H1 (cell line): ENCODE measurements around the gene GRK5. TPM values are rescaled to one million over a fixed set of nuclear protein-coding genes. Genes with fewer than 3 reads are reported as not detected.

ENCODE experiments used
- CTCF ChIA-PET: fragments of 300-600 bp; sonication (Branson Sonifier 250); formaldehyde crosslinking; loops from one replicate; lab custom pipeline; 2021; ENCODE audit not compliant: partially characterized antibody; lab: Charles Lee
- POLR2A ChIA-PET: fragments of 300-600 bp; sonication (Branson Sonifier 250); formaldehyde crosslinking; loops from one replicate; lab custom pipeline; 2021; ENCODE audit warnings: inconsistent platforms; ENCODE audit not compliant: partially characterized antibody; lab: Charles Lee
- DNase-seq, 2 experiments: peaks; one replicate each; pipeline versions ENCODE4 v3.0.0 to v3.0.0-alpha.2; 2010 to 2022; ENCODE audit warnings: low spot score in 2 of 2, low read depth in 1 of 2, mixed read lengths in 1 of 2
- FAIRE-seq: peaks from 2 replicates; lab custom pipeline; 2011; peaks lifted over from hg19 to GRCh38; lab: Jason Lieb, UNC
- H2AFZ ChIP-seq: 2 replicates; pipeline ENCODE4 v1.8.1; 2012; ENCODE audit warnings: low read length, inconsistent platforms
- H2AK5ac ChIP-seq: 2 replicates; pipeline ENCODE4 v1.6.1; 2013; ENCODE audit warnings: low read depth, low read length
- H2BK120ac ChIP-seq: replicated peaks from 2 replicates; pipeline ENCODE3; 2013; ENCODE audit warnings: low read depth, low read length, inconsistent platforms
- H2BK12ac ChIP-seq: 2 replicates; pipeline ENCODE4 v1.6.1; 2013; ENCODE audit warnings: low read depth, low read length
- H2BK15ac ChIP-seq: 2 replicates; pipeline ENCODE4 v1.6.1; 2013; ENCODE audit warnings: low read length
- H2BK20ac ChIP-seq: 2 replicates; pipeline ENCODE4 v1.6.1; 2013; ENCODE audit warnings: low read length
- H2BK5ac ChIP-seq: 2 replicates; pipeline ENCODE4 v1.6.1; 2013; ENCODE audit warnings: low read depth, low read length
- H3K14ac ChIP-seq: 2 replicates; pipeline ENCODE4 v1.6.1; 2013; ENCODE audit warnings: inconsistent platforms; ENCODE audit not compliant: insufficient read length
- H3K18ac ChIP-seq: 2 replicates; pipeline ENCODE4 v1.6.1; 2013; ENCODE audit warnings: low read length; ENCODE audit errors: extremely low read depth
- H3K23ac ChIP-seq: 2 replicates; pipeline ENCODE4 v1.6.1; 2013; ENCODE audit warnings: inconsistent platforms; ENCODE audit not compliant: insufficient read length
- H3K23me2 ChIP-seq: 2 replicates; pipeline ENCODE4 v1.6.1; 2013; ENCODE audit warnings: low read depth, low read length
- H3K27ac ChIP-seq: 2 replicates; pipeline ENCODE4 v1.6.1; 2011; ENCODE audit warnings: low read depth, low read length, inconsistent platforms
- H3K27me3 ChIP-seq, 4 experiments: replicated peaks in 1 of 4; 1 replicate in 1 of 4; 2 replicates in 3 of 4; pipeline versions ENCODE4 v1.6.1 to v1.8.1; 2011 to 2013; ENCODE audit warnings: low read length in 3 of 4, mild to moderate bottlenecking in 3 of 4, inconsistent platforms in 2 of 4, mixed read lengths in 2 of 4, moderate library complexity in 1 of 4; ENCODE audit not compliant: control insufficient read depth in 3 of 4, insufficient read depth in 3 of 4; ENCODE audit errors: extremely low read depth in 1 of 4
- H3K36me3 ChIP-seq, 4 experiments: 2 replicates each; pipeline versions ENCODE4 v1.6.1 to v1.8.1; 2011 to 2013; ENCODE audit warnings: mild to moderate bottlenecking in 4 of 4, low read length in 3 of 4, moderate library complexity in 2 of 4, control low read depth in 1 of 4, inconsistent platforms in 1 of 4; ENCODE audit not compliant: insufficient read depth in 4 of 4, control insufficient read depth in 2 of 4
- H3K4ac ChIP-seq: replicated peaks from 2 replicates; pipeline ENCODE3; 2013; ENCODE audit warnings: low read length, low read depth, mixed read lengths, inconsistent platforms; ENCODE audit not compliant: insufficient read length
- H3K4me1 ChIP-seq, 4 experiments: replicated peaks in 1 of 4; 1 replicate in 1 of 4; 2 replicates in 3 of 4; pipeline versions ENCODE4 v1.6.1 to v1.8.1; 2011 to 2013; ENCODE audit warnings: low read length in 3 of 4, inconsistent platforms in 2 of 4, mixed read lengths in 1 of 4; ENCODE audit not compliant: insufficient read depth in 4 of 4, control insufficient read depth in 3 of 4
- H3K4me2 ChIP-seq, 2 experiments: 2 replicates each; pipeline versions ENCODE4 v1.6.1 to v1.8.1; 2011 to 2013; ENCODE audit warnings: low read depth in 2 of 2, low read length in 2 of 2, control low read depth in 1 of 2, inconsistent platforms in 1 of 2, mild to moderate bottlenecking in 1 of 2; ENCODE audit not compliant: insufficient read depth in 1 of 2
- H3K4me3 ChIP-seq, 4 experiments: fragments of 200-600, 300-600 bp in 1 of 4; sonication (generic), shearing (Covaris generic), sonication (Bioruptor Twin) in 1 of 4; 2 replicates each; pipeline versions ENCODE4 v1.5.1 to v1.8.1; 2011 to 2016; ENCODE audit warnings: low read length in 4 of 4, low read depth in 3 of 4, control low read depth in 2 of 4, inconsistent platforms in 2 of 4, mild to moderate bottlenecking in 2 of 4, mixed read lengths in 1 of 4, moderate library complexity in 1 of 4; ENCODE audit not compliant: insufficient read depth in 2 of 4; ENCODE audit errors: extremely low read depth in 1 of 4
- H3K56ac ChIP-seq: replicated peaks from 2 replicates; pipeline ENCODE3; 2013; ENCODE audit warnings: low read depth, mild to moderate bottlenecking, mixed read lengths, low read length, inconsistent platforms; ENCODE audit not compliant: insufficient read length
- H3K79me1 ChIP-seq: 2 replicates; pipeline ENCODE4 v1.6.1; 2013; ENCODE audit warnings: low read depth, low read length, control low read depth
- H3K79me2 ChIP-seq, 2 experiments: 2 replicates each; pipeline versions ENCODE4 v1.6.1 to v1.8.1; 2012 to 2013; ENCODE audit warnings: low read length in 2 of 2, mild to moderate bottlenecking in 2 of 2, inconsistent platforms in 1 of 2; ENCODE audit not compliant: insufficient read depth in 2 of 2, control insufficient read depth in 1 of 2
- H3K9ac ChIP-seq, 4 experiments: replicated peaks in 1 of 4; 1 replicate in 1 of 4; 2 replicates in 3 of 4; pipeline versions ENCODE4 v1.6.1 to v1.8.1; 2011 to 2013; ENCODE audit warnings: low read depth in 3 of 4, low read length in 3 of 4, control low read depth in 2 of 4, mild to moderate bottlenecking in 2 of 4, moderate library complexity in 2 of 4, inconsistent platforms in 1 of 4; ENCODE audit errors: extremely low read depth in 1 of 4
- H3K9me3 ChIP-seq, 2 experiments: 2 replicates each; pipeline versions ENCODE4 v1.6.1 to v1.8.1; 2012 to 2013; ENCODE audit warnings: mild to moderate bottlenecking in 2 of 2, moderate library complexity in 2 of 2, control low read depth in 1 of 2, inconsistent platforms in 1 of 2, low read depth in 1 of 2, low read length in 1 of 2, mixed read lengths in 1 of 2; ENCODE audit not compliant: insufficient read depth in 2 of 2
- H4K20me1 ChIP-seq, 2 experiments: replicated peaks in 1 of 2; 2 replicates each; pipeline versions ENCODE3 to v1.8.1; 2011 to 2013; ENCODE audit warnings: inconsistent platforms in 2 of 2, low read length in 2 of 2, mild to moderate bottlenecking in 1 of 2; ENCODE audit not compliant: insufficient read depth in 2 of 2, control insufficient read depth in 1 of 2
- H4K5ac ChIP-seq: 2 replicates; pipeline ENCODE4 v1.6.1; 2013; ENCODE audit warnings: low read length, low read depth, mixed read lengths, inconsistent platforms; ENCODE audit not compliant: insufficient read length
- H4K8ac ChIP-seq: 2 replicates; pipeline ENCODE4 v1.8.0; 2013; ENCODE audit warnings: mild to moderate bottlenecking, moderate library complexity, low read length, inconsistent platforms; ENCODE audit not compliant: insufficient read depth; ENCODE audit errors: extremely low read depth
- H4K91ac ChIP-seq: replicated peaks from 2 replicates; pipeline ENCODE3; 2013; ENCODE audit warnings: low read length, mixed read lengths, inconsistent platforms; ENCODE audit not compliant: insufficient read length
- E2F6 ChIP-seq: IDR thresholded peaks from 2 replicates; pipeline ENCODE4 v1.6.1; 2012; ENCODE audit warnings: inconsistent platforms
- JUN ChIP-seq: IDR thresholded peaks from 2 replicates; pipeline ENCODE4 v1.6.1; 2011; ENCODE audit warnings: low read depth, mild to moderate bottlenecking, improper control_type of control experiment, low read length
- JUND ChIP-seq: IDR thresholded peaks from 2 replicates; pipeline ENCODE4 v1.6.1; 2011; ENCODE audit warnings: mild to moderate bottlenecking, improper control_type of control experiment, low read length
- KDM1A ChIP-seq: fragments of 200-600, 300-600 bp; sonication (generic); IDR thresholded peaks from 2 replicates; pipeline ENCODE4 v1.7.1; 2016; ENCODE audit warnings: mild to moderate bottlenecking, low read length, borderline replicate concordance
- MAFK ChIP-seq: IDR thresholded peaks from 2 replicates; pipeline ENCODE4 v1.6.1; 2012; ENCODE audit warnings: low read depth, mild to moderate bottlenecking, improper control_type of control experiment, low read length
- WGBS, 2 experiments: shearing (Covaris generic) in 1 of 2; methylation state at CpG; one replicate each; pipeline versions ENCODE4 v1.1.6 to v1.1.7; 2013 to 2015; ENCODE audit warnings: low lambda C conversion rate in 2 of 2, mixed read lengths in 2 of 2, inconsistent platforms in 1 of 2, low coverage in 1 of 2, missing lambda C conversion rate in 1 of 2; ENCODE audit not compliant: insufficient replicate concordance in 2 of 2, insufficient coverage in 1 of 2, insufficient read length in 1 of 2; ENCODE audit errors: extremely low coverage in 1 of 2, missing lambda C conversion rate in 1 of 2; 5-methylcytosine and 5-hydroxymethylcytosine counted together
- polyA plus RNA-seq, 7 experiments: library from polyadenylated mRNA; depleted of rRNA in 3 of 7; stranded (reverse) in 5 of 7; unstranded in 2 of 7; fragments of >200 nt in 5 of 7; fragments of 200-250 nt in 2 of 7; gene quantifications; 1 replicate in 5 of 7; 2 replicates in 1 of 7; 4 replicates in 1 of 7; pipeline versions ENCODE4 v1.2.1 to v1.2.3, GENCODE V29; 2011 to 2013; ENCODE audit warnings: missing spikeins in 2 of 7, mixed read lengths in 2 of 7
- total RNA-seq: library from RNA; stranded (reverse); fragmentation: NEBNext Ultra II Directional; extraction: Animal tissue kit (Norgen Biotek cat#: 25700); gene quantifications from 2 replicates; pipeline ENCODE4 v1.2.1, GENCODE V29; 2021

Gene GRK5
- total and polyA plus RNA-seq, 2 of the 8 experiments (the other 6 are each of a cell fraction or from before 2014, with no cell fraction given): 0.54 to 2.5 TPM

- ChIA-PET POLR2A (no interaction called here), CTCF (interaction anchor here (1.8 kb wide), 1 partner anchor 52 kb away, joined by 6 read pairs; no protein-coding TSS in a partner anchor)
- Histone ChIP-seq H4K8ac (no peak overlapping the region), H3K14ac (no peak overlapping the region), H4K5ac (no peak overlapping the region), H2AFZ (no peak overlapping the region), H3K79me2 (no peaks in the 10 kb centered on the region), H2BK12ac (no peak overlapping the region), H3K79me1 (no peaks in the 10 kb centered on the region), H3K27ac (no peak overlapping the region), H3K4me3 (no peak overlapping the region), H2BK15ac (no peak overlapping the region), H2BK5ac (no peak overlapping the region), H3K9me3 (no peaks in the 10 kb centered on the region), H4K20me1 (no peaks in the 10 kb centered on the region), H3K23ac (no peak overlapping the region), H3K4me1 (no peaks in the 10 kb centered on the region), H2BK20ac (no peak overlapping the region), H4K91ac (no peak overlapping the region), H3K4ac (no peak overlapping the region), H2AK5ac (no peak overlapping the region), H3K9ac (no peak overlapping the region), H3K56ac (no peak overlapping the region), H2BK120ac (no peak overlapping the region), H3K4me2 (no peak overlapping the region), H3K23me2 (no peaks in the 10 kb centered on the region), H3K27me3 (no peaks in the 10 kb centered on the region), H3K18ac (no peak overlapping the region), H3K36me3 (no peaks in the 10 kb centered on the region)
- FAIRE-seq (no peak), DNase-seq (no peak)
- WGBS, 2 experiments: 85% methylated on average over 3 of the region's 4 CpGs; no CpG with 5 or more reads in 1 of the 2 experiments
- TF ChIP-seq E2F6 (no peak), JUND (no peak), MAFK (no peak), KDM1A (no peak), JUN (no peak)
Observed at GRCh38 chr10:119191881-119192280, 15.5 kb upstream of the GRK5 start.
